Transverse colon (tissue), 4 donors: Measurements from ENCODE around the gene DYNLT3. TPM values are rescaled to one million over a fixed set of nuclear protein-coding genes. Genes with fewer than 3 reads are reported as not detected.

Experiments used
- DNase-seq: peaks from one replicate; pipeline ENCODE4 v3.0.0-alpha.2; 2019
- H3K27ac ChIP-seq, 4 donors: fragments of 200-600 bp; sonication (generic); 2 replicates each; pipeline ENCODE4 v1.5.1; 2016 to 2018; ENCODE audit warnings: inconsistent platforms in 4 of 4
- H3K27me3 ChIP-seq: fragments of 200-600 bp; sonication (generic); 2 replicates; pipeline ENCODE4 v1.5.1; 2017; ENCODE audit warnings: inconsistent platforms
- H3K36me3 ChIP-seq, 4 donors: fragments of 200-600 bp; sonication (generic); 2 replicates each; pipeline ENCODE4 v1.5.1; 2017 to 2019; ENCODE audit warnings: inconsistent platforms in 4 of 4
- H3K4me1 ChIP-seq, 4 donors: fragments of 200-600 bp; sonication (generic); 2 replicates each; pipeline ENCODE4 v1.5.1; 2017 to 2020; ENCODE audit warnings: inconsistent platforms in 4 of 4
- H3K4me3 ChIP-seq, 4 donors: fragments of 200-600 bp; sonication (generic); 1 replicate in 1 of 4; 2 replicates in 3 of 4; pipeline versions ENCODE4 v1.5.1 to v1.6.1; 2017 to 2019; ENCODE audit warnings: inconsistent platforms in 4 of 4
- H3K9me3 ChIP-seq, 2 donors: fragments of 200-600 bp; sonication (generic); 2 replicates each; pipeline ENCODE4 v1.5.1; 2017 to 2019; ENCODE audit warnings: inconsistent platforms in 2 of 2
- CTCF ChIP-seq, 5 experiments: fragments of 200-600 bp in 3 of 5; fragments of 450-650 bp in 2 of 5; sonication (generic) in 3 of 5; IDR thresholded peaks; 1 replicate in 2 of 5; 2 replicates in 3 of 5; pipeline ENCODE4 v1.5.1; 2016 to 2017; ENCODE audit warnings: antibody characterized with exemption in 5 of 5, inconsistent platforms in 3 of 5, mild to moderate bottlenecking in 2 of 5, moderate library complexity in 1 of 5
- EP300 ChIP-seq: sonication (generic); formaldehyde crosslinking; IDR thresholded peaks from one replicate; pipeline ENCODE4 v1.6.1; 2017; ENCODE audit warnings: antibody characterized with exemption, low read depth
- POLR2A ChIP-seq: fragments of 450-650 bp; IDR thresholded peaks from one replicate; pipeline ENCODE4 v1.6.1; 2016; ENCODE audit warnings: antibody characterized with exemption, mild to moderate bottlenecking, moderate library complexity
- POLR2AphosphoS5 ChIP-seq, 3 donors: sonication (generic); formaldehyde crosslinking; IDR thresholded peaks; one replicate each; pipeline ENCODE4 v1.6.1; 2016; ENCODE audit warnings: antibody characterized with exemption in 3 of 3
- WGBS, 2 donors: methylation state at CpG; one replicate each; pipeline ENCODE4 v1.1.5; 2018; ENCODE audit warnings: low coverage in 1 of 2; 5-methylcytosine and 5-hydroxymethylcytosine counted together
- in situ Hi-C, 4 donors: fragments of 200-750 bp; cut with MboI; loops; one replicate each; pipeline versions ENCODE4 v1.15.0 to v1.15.1; 2017; ENCODE audit warnings: low sequenced_read_pairs in 3 of 4, low pct_ligation_motif_present in 1 of 4, low pct_unique_long_range_greater_than_20kb in 1 of 4
- intact Hi-C: fragments of 100-400 bp; cut with DNase I; formaldehyde crosslinking; loops from one replicate; pipeline ENCODE4 v1.15.1; 2023; ENCODE audit warnings: low total_unique reads
- total RNA-seq, 4 donors: library from RNA; depleted of rRNA; stranded (reverse); fragments of >200 nt; gene quantifications; one replicate each; pipeline ENCODE4 v1.1.0, GENCODE V29; 2016

DYNLT3 gene
- total RNA-seq, 4 donors from 2014 or later = 9.7 to 61.3 (median 25.9) TPM

- H3K36me3 ChIP-seq = no peaks in the 10 kb centered on the region
- in situ Hi-C loops (no loop called here), intact Hi-C loops (no loop called here)
- no peaks in the 10 kb centered on the region for H3K9me3 ChIP-seq
- H3K4me3 ChIP-seq = no peak overlapping the region
- no peaks in the 10 kb centered on the region for H3K4me1 ChIP-seq
- TF ChIP-seq EP300 = no peak
- no peak for TF ChIP-seq POLR2A
- TF ChIP-seq POLR2AphosphoS5 (IDR thresholded peaks at IDR 0.05) = no peak
- no peak for TF ChIP-seq CTCF (IDR thresholded peaks at IDR 0.05)
- H3K27me3 ChIP-seq = no peaks in the 10 kb centered on the region
- WGBS, 2 donors = 57 to 67% methylated on average over 3 of the region's 3 CpGs
- H3K27ac ChIP-seq = no peak overlapping the region
- no peak for DNase-seq
Observed at GRCh38 chrX:37854148-37854547, 6.8 kb upstream of the DYNLT3 start.

GRCh38 chrX:37847733-37848197 lies 394 bp upstream of the DYNLT3 start:
- Histone ChIP-seq H3K36me3 (no peaks in the 10 kb centered on the region), H3K4me1 (peaks cover 0 to 3% (median 0%) of the 10 kb centered on the region in 4 donors), H3K4me3 (peak overlapping the region in 3 of 4 donors; percentile 63 to 91 (median 69)), H3K27ac (peak overlapping the region; percentile 82 to 91 (median 88)), H3K9me3 (no peaks in the 10 kb centered on the region), H3K27me3 (no peaks in the 10 kb centered on the region)
- intact Hi-C loops = no loop called here
- DNase-seq = no peak
- WGBS, 2 donors = 44% methylated on average over 5 of the region's 5 CpGs; no CpG with 5 or more reads in 1 of the 2 donors
- in situ Hi-C loops = no loop called here
- TF ChIP-seq POLR2AphosphoS5 (IDR thresholded peaks at IDR 0.05) (no peak), EP300 (no peak), POLR2A (no peak), CTCF (IDR thresholded peaks at IDR 0.05) (no peak)

GRCh38 chrX:37846558-37846933 lies 825 bp downstream of the DYNLT3 start:
- intact Hi-C loops = no loop called here
- peak overlapping the region; percentile 82 to 91 (median 88) for H3K27ac ChIP-seq
- peaks cover 0 to 3% (median 0%) of the 10 kb centered on the region in 4 donors for H3K4me1 ChIP-seq
- H3K9me3 ChIP-seq = no peaks in the 10 kb centered on the region
- H3K4me3 ChIP-seq = peak overlapping the region in 3 of 4 donors; percentile 63 to 91 (median 69)
- H3K27me3 ChIP-seq = no peaks in the 10 kb centered on the region
- no peaks in the 10 kb centered on the region for H3K36me3 ChIP-seq
- TF ChIP-seq POLR2AphosphoS5 (IDR thresholded peaks at IDR 0.05) (no peak), CTCF (IDR thresholded peaks at IDR 0.05) (no peak), POLR2A (no peak), EP300 (no peak)
- DNase-seq = no peak
- 40 to 42% methylated on average over 1 of the region's 1 CpG for WGBS, 2 donors
- in situ Hi-C loops = no loop called here

GRCh38 chrX:37846141-37846540 lies 1.2 kb downstream of the DYNLT3 start:
- peak overlapping the region in 3 of 4 donors; percentile 88 to 91 (median 89) for H3K27ac ChIP-seq
- WGBS, 2 donors = 66% methylated on average over 3 of the region's 3 CpGs; no CpG with 5 or more reads in 1 of the 2 donors
- H3K27me3 ChIP-seq = no peaks in the 10 kb centered on the region
- in situ Hi-C loops = no loop called here
- peaks cover 0 to 3% (median 0%) of the 10 kb centered on the region in 4 donors for H3K4me1 ChIP-seq
- TF ChIP-seq POLR2A = no peak
- no peak for TF ChIP-seq CTCF (IDR thresholded peaks at IDR 0.05)
- TF ChIP-seq POLR2AphosphoS5 (IDR thresholded peaks at IDR 0.05) = no peak
- no peak for TF ChIP-seq EP300
- no peaks in the 10 kb centered on the region for H3K36me3 ChIP-seq
- peak overlapping the region in 1 of 4 donors; percentile 69 for H3K4me3 ChIP-seq
- DNase-seq = no peak
- intact Hi-C loops = no loop called here
- no peaks in the 10 kb centered on the region for H3K9me3 ChIP-seq
